Kidney tubule cell (primary cell): ENCODE measurements around the gene EHD1.

Experiments
- DNase-seq: peaks from one replicate; pipeline ENCODE4 v3.0.0-alpha.2; 2018; ENCODE audit warnings: low spot score

The EHD1 gene

DNA sequence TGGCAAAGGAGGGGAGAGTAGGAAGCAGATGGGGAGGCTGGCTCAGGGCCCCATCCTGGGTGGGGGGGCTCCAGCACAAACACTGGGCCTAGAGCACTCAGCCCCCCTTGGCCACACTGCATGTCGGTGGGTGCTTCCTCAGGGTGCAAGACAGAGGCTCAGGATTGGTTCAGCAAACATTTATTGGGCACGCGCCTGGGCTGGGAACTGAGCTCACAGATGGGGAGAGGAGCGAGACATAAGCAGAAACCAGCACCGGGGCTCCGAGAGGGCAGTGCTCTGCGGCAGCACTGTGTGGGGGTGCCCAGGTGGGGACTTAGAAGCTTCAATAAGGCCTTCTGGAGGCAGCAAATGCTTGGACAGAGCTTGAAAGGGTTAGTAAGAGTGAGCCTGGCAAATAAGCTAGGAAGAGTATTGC lies 12.1 kb upstream of the EHD1 start:
- no peak for DNase-seq

- DNase-seq, result peak; percentile 66
Measured at GRCh38 chr11:64888729-64889511, 10.5 kb upstream of the EHD1 start.

DNA sequence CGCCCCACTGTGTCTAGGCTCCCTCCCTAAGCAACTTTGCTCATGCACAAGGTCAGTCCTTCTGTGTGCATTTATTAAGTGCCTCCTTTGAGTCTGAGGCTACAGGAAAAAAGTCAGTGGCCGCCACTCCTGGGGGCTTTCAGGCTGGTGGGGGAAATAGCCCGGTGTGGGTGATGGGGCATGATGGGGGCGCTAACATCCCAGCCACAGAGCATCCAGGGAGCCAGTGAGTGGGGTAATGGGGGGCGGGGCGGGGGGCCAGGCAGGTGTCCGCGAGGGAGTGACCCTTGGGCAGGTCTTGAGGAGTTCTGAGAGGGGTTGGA lies 9.9 kb upstream of the EHD1 start:
- DNase-seq, result no peak

GRCh38 chr11:64887757-64888405 lies 9.5 kb upstream of the EHD1 start:
- DNase-seq, result peak; percentile 79

DNA sequence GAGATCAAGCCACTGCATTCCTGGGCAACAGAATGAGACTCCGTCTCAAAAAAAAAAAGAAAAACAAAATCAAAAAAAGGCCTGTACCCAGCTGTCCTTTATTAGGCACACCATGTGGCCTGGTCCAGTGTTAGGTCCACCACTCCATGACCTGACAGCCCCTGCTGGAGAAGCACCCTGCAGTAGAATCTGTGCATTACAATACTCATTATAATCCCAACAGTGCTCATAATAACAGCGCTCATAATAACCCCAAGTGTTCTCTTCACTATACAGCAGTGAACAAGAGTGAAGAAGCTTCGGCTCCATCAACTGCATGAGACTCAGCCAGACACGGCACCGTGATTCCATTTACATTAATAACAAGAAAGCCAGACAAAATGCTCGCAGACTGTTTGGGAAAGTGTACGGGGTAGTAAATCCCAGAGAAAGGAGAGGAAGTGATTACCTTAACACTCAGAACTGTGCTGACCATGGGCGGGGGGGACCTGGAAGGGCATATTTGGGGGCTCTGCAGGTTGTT lies 8.9 kb upstream of the EHD1 start:
- DNase-seq, result no peak

DNA sequence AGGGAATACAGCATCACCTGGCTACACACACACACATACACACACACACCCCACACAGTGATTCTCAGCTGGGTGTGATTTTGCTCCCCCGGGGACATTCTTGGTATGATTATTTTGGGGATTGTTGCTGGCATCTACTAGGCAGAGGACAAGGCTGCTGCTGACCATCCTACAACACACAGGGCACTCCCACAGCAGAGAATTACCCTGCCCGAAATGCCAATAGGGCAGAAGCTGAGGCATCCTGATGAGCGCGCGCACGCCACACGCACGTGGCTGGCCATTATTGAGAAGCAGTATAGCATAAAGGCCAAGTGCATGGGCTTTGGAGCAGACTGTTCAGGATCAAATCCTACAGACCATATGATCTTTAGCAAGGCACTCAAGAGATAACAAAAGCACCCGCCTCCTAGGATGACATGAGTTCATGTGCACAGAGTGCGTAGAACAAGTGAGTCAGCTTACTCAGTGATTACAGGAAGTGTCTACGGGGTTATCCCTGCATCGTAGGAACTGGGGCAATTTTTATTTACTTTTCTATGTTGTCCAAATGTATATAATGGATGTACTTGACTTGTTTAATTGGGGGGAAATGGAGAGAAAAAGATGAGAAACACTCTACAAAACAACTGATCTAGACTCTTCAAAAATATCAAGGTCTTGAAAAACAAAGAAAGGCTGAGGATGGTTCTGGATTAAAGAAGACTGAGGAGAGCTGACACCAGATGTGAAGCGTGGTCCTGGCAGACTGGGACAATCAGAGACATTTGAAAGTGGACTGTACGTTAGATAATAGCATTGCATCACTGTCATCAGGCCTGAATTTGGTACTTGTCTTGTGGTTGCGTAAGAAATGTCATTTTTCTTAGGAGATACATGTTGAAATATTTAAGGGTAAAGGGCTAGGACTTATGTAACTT lies 7.2 kb upstream of the EHD1 start:
- no peak for DNase-seq

- DNase-seq, result no peak
Measured at GRCh38 chr11:64884019-64884418, 5.6 kb upstream of the EHD1 start.

GRCh38 chr11:64883575-64883974 lies 5.2 kb upstream of the EHD1 start:
- DNase-seq, result no peak

GRCh38 chr11:64882243-64882642 lies 3.8 kb upstream of the EHD1 start:
- no peak for DNase-seq

DNA sequence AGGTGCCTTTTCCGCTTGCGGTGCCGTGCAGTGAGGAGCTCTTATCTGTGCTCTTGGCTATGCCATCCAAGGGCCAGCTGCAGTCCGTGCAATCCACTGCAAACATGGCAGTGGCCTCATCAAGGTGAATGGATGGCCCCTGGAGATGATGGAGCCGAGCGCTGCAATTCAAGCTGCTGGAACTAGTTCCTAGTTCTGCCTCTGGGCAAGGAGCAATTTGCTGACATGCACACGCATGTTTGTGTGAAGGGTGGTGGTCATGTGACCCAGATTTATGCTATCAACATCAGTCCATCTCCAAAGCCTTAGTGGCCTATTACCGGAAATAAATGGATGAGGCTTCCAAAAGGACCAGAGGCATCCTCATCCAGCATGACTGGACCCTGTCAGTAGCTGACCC lies 3.1 kb upstream of the EHD1 start:
- no peak for DNase-seq

DNA sequence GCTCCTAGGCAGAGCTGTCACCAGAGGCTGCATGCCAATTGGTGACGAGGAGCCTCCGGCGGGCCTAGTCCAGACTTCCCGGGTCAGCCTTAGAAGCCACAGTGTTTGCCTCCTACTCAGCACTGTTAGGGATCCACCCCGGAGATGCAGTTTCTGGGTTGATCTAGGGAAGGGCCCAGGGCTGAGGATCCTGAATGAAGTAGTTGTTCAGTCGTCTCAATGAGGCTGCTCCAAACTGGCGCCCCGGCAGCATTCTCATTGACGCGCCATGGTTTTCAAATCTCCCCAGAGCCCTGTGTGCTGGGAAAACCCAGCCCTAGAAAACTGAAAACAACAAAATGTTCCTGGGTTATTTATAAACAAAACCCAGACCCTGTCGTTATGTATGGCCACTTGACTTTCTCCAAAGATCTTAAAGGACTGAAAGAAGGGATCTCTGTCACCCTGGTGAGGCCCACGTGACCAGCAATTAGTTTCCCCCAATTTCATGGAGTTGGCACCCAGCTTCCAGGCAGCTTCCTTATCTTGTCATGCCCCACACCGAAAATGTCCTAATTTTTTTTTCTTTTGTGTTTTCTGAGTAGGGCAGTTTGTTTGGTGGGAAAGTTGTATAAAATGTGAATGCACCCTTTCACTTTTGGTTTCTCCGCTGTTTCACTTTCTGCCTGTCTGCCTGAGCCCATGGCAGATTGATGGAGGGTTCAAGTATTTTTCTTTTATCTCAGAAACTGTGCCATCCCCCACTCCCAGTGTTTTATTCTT lies 2.0 kb upstream of the EHD1 start:
- DNase-seq, result no peak

GRCh38 chr11:64879244-64879900 lies 951 bp upstream of the EHD1 start:
- no peak for DNase-seq

DNA sequence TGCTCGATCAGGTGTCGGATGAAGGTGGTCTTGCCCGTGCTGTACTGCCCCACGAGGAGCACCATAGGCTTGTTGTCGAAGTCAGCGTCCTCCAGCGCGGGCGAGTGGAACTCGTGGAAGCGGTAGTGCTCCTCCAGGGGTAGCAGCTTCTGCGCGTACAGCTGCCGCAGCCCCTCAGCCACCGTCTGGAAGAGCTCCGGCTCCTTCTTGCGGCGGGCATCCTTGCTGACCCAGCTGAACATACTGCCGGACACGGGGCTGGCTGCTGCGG lies 263 bp downstream of the EHD1 start:
- DNase-seq, result no peak

DNA sequence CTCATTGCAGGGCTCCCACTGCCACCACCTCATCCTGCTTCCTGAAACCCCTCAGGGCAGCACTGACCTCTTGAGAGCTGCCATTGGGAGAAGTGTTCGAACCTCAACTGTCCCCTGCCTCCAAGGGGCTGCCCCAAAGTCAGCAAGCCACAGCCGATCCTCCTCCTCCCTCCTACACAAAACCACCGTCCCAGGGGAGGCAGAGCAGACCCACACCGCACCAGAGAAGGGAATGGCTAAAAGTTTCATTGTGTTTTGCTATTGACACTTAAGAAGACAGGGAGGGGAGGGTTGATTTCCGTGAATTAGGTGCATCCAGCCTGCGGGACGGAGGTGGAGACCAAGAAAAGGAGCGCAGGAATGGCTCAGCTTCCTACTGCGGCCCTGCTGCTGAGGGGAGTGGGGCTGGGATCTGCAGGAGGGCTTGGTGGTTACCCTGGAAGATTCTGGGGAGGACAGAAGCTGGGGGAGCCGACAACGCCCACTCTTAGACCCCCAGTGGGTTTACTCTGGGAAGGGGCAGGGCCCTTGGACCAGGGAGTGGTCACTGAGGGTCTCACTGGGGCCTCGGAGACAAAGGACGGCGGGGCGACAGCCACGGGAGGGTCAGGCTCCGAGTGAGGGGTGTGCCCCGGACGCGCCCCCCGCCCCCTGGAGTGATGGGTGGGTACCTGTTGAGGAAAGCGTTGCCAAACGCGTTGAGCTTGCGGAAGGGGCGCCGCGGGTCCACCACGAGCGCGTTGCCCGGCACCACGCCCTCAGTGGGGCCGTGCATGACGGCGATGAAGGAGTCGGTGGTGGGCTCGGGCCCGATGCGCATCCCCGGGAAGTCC lies 815 bp downstream of the EHD1 start:
- no peak for DNase-seq

DNA sequence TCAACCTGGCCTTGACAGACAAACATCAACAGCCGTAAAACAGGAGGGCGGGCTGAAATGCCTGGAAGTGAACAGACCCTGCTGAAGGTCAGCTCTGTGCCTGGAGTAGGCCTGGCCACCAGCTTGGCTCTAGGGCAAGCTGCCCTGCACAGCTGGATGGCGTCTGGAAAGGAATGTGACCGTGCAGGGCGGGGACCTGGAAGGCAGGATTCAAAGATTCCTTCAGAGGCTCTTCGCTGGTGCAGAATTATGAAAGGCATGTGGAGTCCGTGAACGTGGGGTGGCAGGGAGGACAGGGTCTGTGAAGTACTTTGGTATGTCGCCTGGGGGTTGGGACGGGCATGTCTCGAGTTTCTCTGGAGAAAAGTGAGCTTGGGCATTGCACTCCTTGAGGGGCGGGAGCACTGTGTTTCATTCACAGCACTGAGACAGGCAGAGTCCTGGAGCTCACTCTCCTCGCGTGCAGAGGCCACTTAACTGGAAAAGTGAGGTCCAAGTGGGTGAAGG lies 1.5 kb downstream of the EHD1 start:
- DNase-seq, result peak; percentile 74

DNA sequence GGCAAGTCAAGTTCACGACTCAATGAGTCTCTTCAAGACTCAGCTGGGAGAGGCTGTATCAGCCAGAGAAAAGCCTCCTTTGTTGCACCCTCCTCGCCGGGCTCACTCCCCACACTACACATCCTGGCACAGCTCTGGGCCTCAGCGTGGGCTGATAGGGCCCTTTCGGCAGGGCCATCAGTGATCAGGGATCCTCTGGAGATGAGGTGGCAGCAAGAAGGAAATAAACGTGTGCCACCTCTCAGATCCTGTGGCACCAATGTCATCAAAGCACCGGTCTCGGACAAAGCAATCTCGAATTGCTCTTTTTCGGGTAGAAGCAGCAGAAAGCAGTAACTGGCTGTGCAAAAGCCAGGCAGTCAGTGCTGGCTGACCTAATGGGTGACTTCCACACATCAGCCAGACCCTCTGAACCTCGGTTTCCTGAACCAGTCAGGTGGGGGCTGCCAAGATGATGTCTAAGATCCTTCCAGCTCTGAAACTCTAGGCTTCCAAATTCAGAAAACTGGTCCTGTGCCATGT lies 2.1 kb downstream of the EHD1 start:
- no peak for DNase-seq

- no peak for DNase-seq
Measured at GRCh38 chr11:64875369-64876228, 2.8 kb downstream of the EHD1 start.

GRCh38 chr11:64874308-64875240 lies 3.8 kb downstream of the EHD1 start:
- peak; percentile 74 for DNase-seq
